ENCODE results near the gene ABTB1. TPM values are rescaled to one million over a fixed set of nuclear protein-coding genes. Genes with fewer than 3 reads are reported as not detected.

The ABTB1 gene
- total and polyA plus RNA-seq, 12 donors: 2.8 to 96.0 (median 32.2) TPM

- Histone ChIP-seq H3K4me3 (no peak overlapping the region), H3K36me3 (replicated peaks in 1 of 2) (no peaks in the 10 kb centered on the region), H3K4me1 (replicated peaks in 1 of 2) (peaks cover 17 to 20% of the 10 kb centered on the region in 2 donors), H3K27me3 (no peaks in the 10 kb centered on the region), H3K9me3 (replicated peaks in 1 of 3) (no peaks in the 10 kb centered on the region), H3K27ac (no peak overlapping the region)
- intact Hi-C loops (cut with DNase I): no loop called here
- TF ChIP-seq CTCF (IDR thresholded peaks at IDR 0.05) (no peak), POLR2A (IDR thresholded peaks at IDR 0.05) (no peak)
- DNase-seq: peak in 2 of 7 donors; percentile 12 to 44
- 92 to 95% (median 93%) methylated on average over 12 to 14 of the region's 14 CpGs for WGBS, 4 donors
Observed at GRCh38 chr3:127669541-127670228, 3.1 kb upstream of the ABTB1 start.

GRCh38 chr3:127670229-127670559 is 2.6 kb upstream of the ABTB1 start:
- H3K9me3 ChIP-seq (replicated peaks in 1 of 3): no peaks in the 10 kb centered on the region
- H3K4me1 ChIP-seq (replicated peaks in 1 of 2): peaks cover 17 to 20% of the 10 kb centered on the region in 2 donors
- H3K27ac ChIP-seq: no peak overlapping the region
- no peak overlapping the region for H3K4me3 ChIP-seq
- no peak for TF ChIP-seq POLR2A (IDR thresholded peaks at IDR 0.05)
- TF ChIP-seq CTCF (IDR thresholded peaks at IDR 0.05): no peak
- H3K36me3 ChIP-seq (replicated peaks in 1 of 2): no peaks in the 10 kb centered on the region
- DNase-seq: peak in 1 of 7 donors; percentile 13
- H3K27me3 ChIP-seq: no peaks in the 10 kb centered on the region
- intact Hi-C loops (cut with DNase I): no loop called here
- WGBS, 4 donors: 75 to 91% (median 86%) methylated on average over 2 to 7 of the region's 7 CpGs

- TF ChIP-seq CTCF (IDR thresholded peaks at IDR 0.05) (no peak), POLR2A (IDR thresholded peaks at IDR 0.05) (no peak)
- Histone ChIP-seq H3K9me3 (replicated peaks in 1 of 3) (no peaks in the 10 kb centered on the region), H3K4me3 (no peak overlapping the region), H3K27me3 (no peaks in the 10 kb centered on the region), H3K36me3 (replicated peaks in 1 of 2) (no peaks in the 10 kb centered on the region), H3K27ac (no peak overlapping the region), H3K4me1 (replicated peaks in 1 of 2) (peaks cover 17 to 20% of the 10 kb centered on the region in 2 donors)
- intact Hi-C loops (cut with DNase I): no loop called here
- peak in 2 of 7 donors; percentile 20 to 51 for DNase-seq
- WGBS, 4 donors: 92 to 98% (median 96%) methylated on average over 7 to 20 of the region's 20 CpGs
Observed at GRCh38 chr3:127670761-127671522, 1.8 kb upstream of the ABTB1 start.

GRCh38 chr3:127671523-127672428 is 976 bp upstream of the ABTB1 start:
- intact Hi-C loops (cut with DNase I): no loop called here
- 6 to 45% (median 28%) methylated on average over 12 to 44 of the region's 44 CpGs for WGBS, 4 donors

More at GRCh38 chr3:127671523-127672428, 976 bp upstream of the ABTB1 start:
- Histone ChIP-seq H3K9me3 (replicated peaks in 1 of 3) (no peaks in the 10 kb centered on the region), H3K4me3 (peak overlapping the region; percentile 5 to 99 (median 57)), H3K27me3 (no peaks in the 10 kb centered on the region), H3K36me3 (replicated peaks in 1 of 2) (peaks cover 0 to under 1% of the 10 kb centered on the region in 2 donors), H3K27ac (peak overlapping the region in 4 of 5 donors; percentile 75 to 94 (median 88)), H3K4me1 (replicated peaks in 1 of 2) (peaks cover 17 to 20% of the 10 kb centered on the region in 2 donors)
- peak in 4 of 7 donors; percentile 19 to 60 (median 27) for DNase-seq
- no peak for TF ChIP-seq POLR2A (IDR thresholded peaks at IDR 0.05)
- no peak for TF ChIP-seq CTCF (IDR thresholded peaks at IDR 0.05)
